Hepatocyte (in vitro differentiated cells): Measurements from ENCODE around the gene LRRC4C.

Experiments used
- EZH2phosphoT487 ChIP-seq: fragments of 200-600 bp; sonication (generic); IDR thresholded peaks from one replicate; pipeline ENCODE4 v1.6.1; 2018; ENCODE audit warnings: antibody characterized with exemption, mild to moderate bottlenecking, low read depth, moderate library complexity; ENCODE audit not compliant: unreplicated experiment, severe bottlenecking
- TF ChIP-seq, protein P1 (sequence below): fragments of 200-600 bp; sonication (generic); IDR thresholded peaks from 2 replicates; pipeline ENCODE4 v1.5.1; 2016; ENCODE audit warnings: antibody characterized with exemption, mild to moderate bottlenecking; ENCODE audit not compliant: poor library complexity

DNA sequence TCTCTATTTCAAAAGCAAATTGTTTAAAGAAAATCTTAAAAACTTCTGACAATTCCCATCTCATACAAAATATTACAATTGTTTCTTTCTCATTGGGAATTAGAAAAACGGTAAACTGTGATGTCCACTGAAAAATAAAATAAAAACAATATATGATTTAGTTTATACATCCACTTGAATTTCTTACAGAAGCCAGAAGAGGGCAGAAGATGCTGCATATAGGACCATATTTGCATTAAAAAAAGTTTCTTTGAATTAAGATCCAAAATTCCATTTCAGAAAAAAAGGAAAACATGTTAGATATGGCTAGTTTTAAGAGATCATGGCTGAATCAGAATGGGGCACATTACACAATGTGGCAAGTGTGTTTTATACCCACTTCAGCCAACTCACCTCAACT lies 39.3 kb upstream of the LRRC4C start:
- TF ChIP-seq, protein P1, sequence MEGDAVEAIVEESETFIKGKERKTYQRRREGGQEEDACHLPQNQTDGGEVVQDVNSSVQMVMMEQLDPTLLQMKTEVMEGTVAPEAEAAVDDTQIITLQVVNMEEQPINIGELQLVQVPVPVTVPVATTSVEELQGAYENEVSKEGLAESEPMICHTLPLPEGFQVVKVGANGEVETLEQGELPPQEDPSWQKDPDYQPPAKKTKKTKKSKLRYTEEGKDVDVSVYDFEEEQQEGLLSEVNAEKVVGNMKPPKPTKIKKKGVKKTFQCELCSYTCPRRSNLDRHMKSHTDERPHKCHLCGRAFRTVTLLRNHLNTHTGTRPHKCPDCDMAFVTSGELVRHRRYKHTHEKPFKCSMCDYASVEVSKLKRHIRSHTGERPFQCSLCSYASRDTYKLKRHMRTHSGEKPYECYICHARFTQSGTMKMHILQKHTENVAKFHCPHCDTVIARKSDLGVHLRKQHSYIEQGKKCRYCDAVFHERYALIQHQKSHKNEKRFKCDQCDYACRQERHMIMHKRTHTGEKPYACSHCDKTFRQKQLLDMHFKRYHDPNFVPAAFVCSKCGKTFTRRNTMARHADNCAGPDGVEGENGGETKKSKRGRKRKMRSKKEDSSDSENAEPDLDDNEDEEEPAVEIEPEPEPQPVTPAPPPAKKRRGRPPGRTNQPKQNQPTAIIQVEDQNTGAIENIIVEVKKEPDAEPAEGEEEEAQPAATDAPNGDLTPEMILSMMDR = peak; percentile 74
- TF ChIP-seq EZH2phosphoT487 = no peak
